NT2/D1 (cell line): ENCODE data around the gene TSPAN9.

Experiments used
- DNase-seq: peaks from one replicate; pipeline ENCODE4 v3.0.0-alpha.2; 2011; ENCODE audit warnings: low read depth, low spot score
- H3K27me3 ChIP-seq: 2 replicates; pipeline ENCODE4 v1.6.0; 2011; ENCODE audit warnings: mild to moderate bottlenecking; ENCODE audit not compliant: insufficient read length, insufficient read depth
- H3K36me3 ChIP-seq: 2 replicates; pipeline ENCODE4 v1.6.1; 2011; ENCODE audit warnings: mild to moderate bottlenecking, low read length, mixed read lengths; ENCODE audit not compliant: insufficient read depth, insufficient read length
- H3K4me1 ChIP-seq: 2 replicates; pipeline ENCODE4 v1.5.1; 2011; ENCODE audit not compliant: insufficient read depth, insufficient read length
- H3K4me3 ChIP-seq: 2 replicates; pipeline ENCODE4 v1.5.1; 2011; ENCODE audit warnings: low read depth; ENCODE audit not compliant: insufficient read length
- H3K9ac ChIP-seq: 2 replicates; pipeline ENCODE4 v1.6.0; 2011; ENCODE audit warnings: low read depth; ENCODE audit not compliant: insufficient read length
- H3K9me3 ChIP-seq: 2 replicates; pipeline ENCODE4 v1.5.1; 2011; ENCODE audit warnings: mild to moderate bottlenecking, low read length; ENCODE audit not compliant: insufficient read depth
- SUZ12 ChIP-seq: IDR thresholded peaks from 2 replicates; pipeline ENCODE4 v1.6.1; 2011; ENCODE audit not compliant: insufficient read length, insufficient read depth; ENCODE audit errors: extremely low read depth
- YY1 ChIP-seq: IDR thresholded peaks from 2 replicates; pipeline ENCODE4 v1.6.1; 2011; ENCODE audit not compliant: insufficient read length, insufficient read depth
- ZNF274 ChIP-seq: IDR thresholded peaks from 2 replicates; pipeline ENCODE4 v1.6.1; 2011; ENCODE audit warnings: mild to moderate bottlenecking, low read depth, low read length

The TSPAN9 gene

GRCh38 chr12:3315201-3315661 lies 238.1 kb downstream of the TSPAN9 start:
- H3K4me3 ChIP-seq: no peak overlapping the region
- H3K36me3 ChIP-seq: no peaks in the 10 kb centered on the region
- no peak for TF ChIP-seq YY1
- no peak for TF ChIP-seq ZNF274
- TF ChIP-seq SUZ12: no peak
- no peaks in the 10 kb centered on the region for H3K9me3 ChIP-seq
- peaks cover 24% of the 10 kb centered on the region for H3K4me1 ChIP-seq
- H3K9ac ChIP-seq: no peak overlapping the region
- peak; percentile 42 for DNase-seq
- peaks cover 7% of the 10 kb centered on the region for H3K27me3 ChIP-seq

- Histone ChIP-seq H3K9me3 (no peaks in the 10 kb centered on the region), H3K36me3 (no peaks in the 10 kb centered on the region), H3K9ac (no peak overlapping the region), H3K27me3 (peaks cover 7% of the 10 kb centered on the region), H3K4me3 (no peak overlapping the region), H3K4me1 (peaks cover 12% of the 10 kb centered on the region)
- no peak for DNase-seq
- TF ChIP-seq YY1 (no peak), ZNF274 (no peak), SUZ12 (no peak)
Observed at GRCh38 chr12:3316776-3317480, 239.7 kb downstream of the TSPAN9 start.

GRCh38 chr12:3317481-3317815 lies 240.3 kb downstream of the TSPAN9 start:
- H3K36me3 ChIP-seq: no peaks in the 10 kb centered on the region
- H3K9ac ChIP-seq: no peak overlapping the region
- DNase-seq: no peak
- no peak overlapping the region for H3K4me3 ChIP-seq
- H3K4me1 ChIP-seq: peaks cover 12% of the 10 kb centered on the region
- no peaks in the 10 kb centered on the region for H3K9me3 ChIP-seq
- H3K27me3 ChIP-seq: peaks cover 7% of the 10 kb centered on the region
- TF ChIP-seq YY1 (no peak), ZNF274 (no peak), SUZ12 (no peak)

- peaks cover 12% of the 10 kb centered on the region for H3K4me1 ChIP-seq
- no peak for TF ChIP-seq SUZ12
- no peak for TF ChIP-seq YY1
- H3K9ac ChIP-seq: no peak overlapping the region
- H3K9me3 ChIP-seq: no peaks in the 10 kb centered on the region
- H3K27me3 ChIP-seq: peaks cover 9% of the 10 kb centered on the region
- H3K4me3 ChIP-seq: no peak overlapping the region
- DNase-seq: no peak
- H3K36me3 ChIP-seq: no peaks in the 10 kb centered on the region
Observed at GRCh38 chr12:3317841-3318501, 240.8 kb downstream of the TSPAN9 start.

DNA sequence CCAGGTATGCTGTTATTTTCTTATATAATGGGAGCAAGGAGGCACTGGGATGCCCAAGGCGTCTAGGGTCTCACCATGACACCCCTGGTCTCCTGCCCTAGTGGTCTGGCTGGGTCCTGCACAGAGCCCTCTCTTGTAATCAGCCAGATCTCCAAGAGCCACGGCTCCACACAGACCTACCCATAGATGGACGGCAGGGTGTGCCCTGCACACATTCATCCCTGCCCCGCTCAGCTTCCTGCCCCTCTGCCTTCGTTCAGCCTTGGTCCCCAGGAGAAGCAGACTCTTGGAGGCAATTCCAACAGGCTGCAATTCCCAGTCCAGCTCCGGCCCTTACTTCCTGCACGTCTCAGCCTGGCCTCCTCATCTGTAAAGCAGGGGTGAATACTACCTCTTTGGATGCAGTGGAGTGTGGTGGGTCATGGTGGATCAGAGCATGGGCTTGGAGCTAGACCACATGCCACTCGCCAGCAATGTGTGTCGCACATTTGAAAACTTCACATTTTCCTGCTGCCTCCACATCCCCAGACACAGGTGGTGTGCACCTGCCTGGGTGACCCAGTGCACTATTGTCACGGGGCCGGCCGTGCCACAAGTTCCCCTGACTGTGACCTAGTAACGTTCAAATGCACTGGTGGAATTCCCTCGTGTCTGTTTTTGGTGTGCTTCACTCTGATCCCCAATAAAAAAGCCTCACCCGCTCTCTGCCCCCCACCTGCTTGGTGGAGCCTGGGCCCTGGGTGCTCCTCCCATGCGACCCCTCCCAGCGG lies 242.7 kb downstream of the TSPAN9 start:
- TF ChIP-seq YY1: no peak
- TF ChIP-seq ZNF274: no peak
- TF ChIP-seq SUZ12: no peak
- Histone ChIP-seq H3K9me3 (no peaks in the 10 kb centered on the region), H3K36me3 (no peaks in the 10 kb centered on the region), H3K27me3 (peaks cover 14% of the 10 kb centered on the region), H3K4me1 (peaks cover 4% of the 10 kb centered on the region), H3K9ac (no peak overlapping the region), H3K4me3 (no peak overlapping the region)
- no peak for DNase-seq

GRCh38 chr12:3320881-3321509 lies 243.8 kb downstream of the TSPAN9 start:
- Histone ChIP-seq H3K4me3 (no peak overlapping the region), H3K27me3 (peaks cover 14% of the 10 kb centered on the region), H3K4me1 (no peaks in the 10 kb centered on the region), H3K9ac (no peak overlapping the region), H3K9me3 (no peaks in the 10 kb centered on the region), H3K36me3 (no peaks in the 10 kb centered on the region)
- no peak for DNase-seq
- no peak for TF ChIP-seq ZNF274
- no peak for TF ChIP-seq SUZ12
- TF ChIP-seq YY1: no peak
